HepG2 (cell line): ENCODE results near the gene MYO7A. TPM values are rescaled to one million over a fixed set of nuclear protein-coding genes. Genes with fewer than 3 reads are reported as not detected.

Experiments
- ARNTL ChIP-seq: sonication (generic); formaldehyde crosslinking; IDR thresholded peaks from 2 replicates; pipeline ENCODE4 v1.4.0; 2020; ENCODE audit warnings: mild to moderate bottlenecking, missing genetic modification reagents
- CEBPG ChIP-seq: IDR thresholded peaks from 2 replicates; pipeline ENCODE4 v1.6.1; 2016
- IKZF5 ChIP-seq: IDR thresholded peaks from 2 replicates; pipeline ENCODE4 v1.6.1; 2018; ENCODE audit warnings: missing genetic modification reagents, mild to moderate bottlenecking, missing compliant biosample characterization
- MXD4 ChIP-seq: IDR thresholded peaks from 2 replicates; pipeline ENCODE4 v1.6.1; 2016; ENCODE audit warnings: mild to moderate bottlenecking, missing biosample characterization, missing genetic modification reagents
- MYC ChIP-seq: sonication (generic); formaldehyde crosslinking; IDR thresholded peaks from 2 replicates; pipeline ENCODE4 v1.9.0; 2021; ENCODE audit warnings: missing genetic modification reagents, borderline replicate concordance
- NR2C2 ChIP-seq: sonication (generic); formaldehyde crosslinking; IDR thresholded peaks from 2 replicates; pipeline ENCODE4 v1.4.0; 2020; ENCODE audit warnings: missing genetic modification reagents, mild to moderate bottlenecking, moderate library complexity, borderline replicate concordance
- RARA ChIP-seq: IDR thresholded peaks from 2 replicates; pipeline ENCODE4 v1.6.1; 2016; ENCODE audit warnings: missing genetic modification reagents, missing compliant biosample characterization
- RXRA ChIP-seq: sonication (generic); formaldehyde crosslinking; IDR thresholded peaks from 2 replicates; pipeline ENCODE4 v1.5.1; 2020; ENCODE audit warnings: missing genetic modification reagents
- SATB2 ChIP-seq: sonication (generic); formaldehyde crosslinking; IDR thresholded peaks from 2 replicates; pipeline ENCODE4 v1.5.0; 2020; ENCODE audit warnings: missing genetic modification reagents
- XBP1 ChIP-seq: sonication (generic); formaldehyde crosslinking; IDR thresholded peaks from 2 replicates; pipeline ENCODE4 v1.5.0; 2020; ENCODE audit warnings: missing genetic modification reagents
- ZNF143 ChIP-seq: sonication (generic); formaldehyde crosslinking; IDR thresholded peaks from 2 replicates; pipeline ENCODE4 v1.4.0; 2020; ENCODE audit warnings: missing genetic modification reagents
- ZNF20 ChIP-seq: sonication (generic); formaldehyde crosslinking; IDR thresholded peaks from 2 replicates; pipeline ENCODE4 v1.4.0; 2020; ENCODE audit warnings: mild to moderate bottlenecking, moderate library complexity, missing genetic modification reagents
- ZNF225 ChIP-seq: sonication (generic); formaldehyde crosslinking; IDR thresholded peaks from 2 replicates; pipeline ENCODE4 v1.4.0; 2020; ENCODE audit warnings: mild to moderate bottlenecking, missing genetic modification reagents
- ZNF510 ChIP-seq: sonication (generic); formaldehyde crosslinking; IDR thresholded peaks from 2 replicates; pipeline ENCODE4 v1.4.0; 2020; ENCODE audit warnings: low read depth, mild to moderate bottlenecking, missing genetic modification reagents
- ZNF678 ChIP-seq: sonication (generic); formaldehyde crosslinking; IDR thresholded peaks from 2 replicates; pipeline ENCODE4 v1.4.0; 2020; ENCODE audit warnings: mild to moderate bottlenecking, missing genetic modification reagents
- ZNF687 ChIP-seq: sonication (generic); formaldehyde crosslinking; IDR thresholded peaks from 2 replicates; pipeline ENCODE4 v1.5.1; 2020; ENCODE audit warnings: mild to moderate bottlenecking, missing genetic modification reagents, moderate library complexity
- ZNF891 ChIP-seq: sonication (generic); formaldehyde crosslinking; IDR thresholded peaks from 2 replicates; pipeline ENCODE4 v1.5.0; 2020; ENCODE audit warnings: mild to moderate bottlenecking, missing genetic modification reagents
- polyA plus RNA-seq, 8 experiments: library from polyadenylated mRNA; depleted of rRNA in 3 of 8; stranded (reverse) in 7 of 8; unstranded in 1 of 8; fragments of >200 nt; fragmentation: Illumina TruSeq in 4 of 8; extraction: Trizol in 4 of 8; gene quantifications; 2 replicates each; pipeline versions ENCODE4 v1.2.1 to v1.2.3, GENCODE V29; 2011 to 2016; ENCODE audit warnings: low read depth in 4 of 8, missing spikeins in 1 of 8, mixed read lengths in 1 of 8; ENCODE audit not compliant: insufficient read depth in 1 of 8
- total RNA-seq, 5 experiments: library from RNA; depleted of rRNA; stranded (reverse); fragments of >200 nt; fragmentation: Illumina TruSeq; extraction: Trizol; gene quantifications; 2 replicates each; pipeline ENCODE4 v1.2.3, GENCODE V29; 2016; ENCODE audit warnings: low read depth in 1 of 5
- TF ChIP-seq, protein P1 (sequence below): sonication (generic); formaldehyde crosslinking; IDR thresholded peaks from 2 replicates; pipeline ENCODE4 v1.4.0; 2020; ENCODE audit warnings: missing genetic modification reagents, borderline replicate concordance

Gene MYO7A
- total and polyA plus RNA-seq, 2 of the 13 experiments (the other 11 are each of a cell fraction or from before 2014, with no cell fraction given) = 7.5 to 10.0 TPM

- TF ChIP-seq ZNF687 (CRISPR knock-in tag) (peak; percentile 41; the same call in 1 of the 2 replicates), IKZF5 (CRISPR knock-in tag) (no peak), ZNF891 (CRISPR knock-in tag) (0 out of 2 replicates have a peak, but pooled peaks have one; percentile 0), XBP1 (no peak), RARA (CRISPR knock-in tag) (no peak), ARNTL (CRISPR knock-in tag) (no peak), ZNF510 (CRISPR knock-in tag) (no peak), RXRA (CRISPR knock-in tag) (peak; percentile 40; the same call in 1 of the 2 replicates), MYC (no peak), ZNF225 (CRISPR knock-in tag) (no peak), ZNF20 (CRISPR knock-in tag) (no peak), ZNF143 (CRISPR knock-in tag) (no peak), CEBPG (no peak), SATB2 (CRISPR knock-in tag) (no peak), MXD4 (CRISPR knock-in tag) (no peak), ZNF678 (no peak), NR2C2 (no peak)
- TF ChIP-seq, protein P1, sequence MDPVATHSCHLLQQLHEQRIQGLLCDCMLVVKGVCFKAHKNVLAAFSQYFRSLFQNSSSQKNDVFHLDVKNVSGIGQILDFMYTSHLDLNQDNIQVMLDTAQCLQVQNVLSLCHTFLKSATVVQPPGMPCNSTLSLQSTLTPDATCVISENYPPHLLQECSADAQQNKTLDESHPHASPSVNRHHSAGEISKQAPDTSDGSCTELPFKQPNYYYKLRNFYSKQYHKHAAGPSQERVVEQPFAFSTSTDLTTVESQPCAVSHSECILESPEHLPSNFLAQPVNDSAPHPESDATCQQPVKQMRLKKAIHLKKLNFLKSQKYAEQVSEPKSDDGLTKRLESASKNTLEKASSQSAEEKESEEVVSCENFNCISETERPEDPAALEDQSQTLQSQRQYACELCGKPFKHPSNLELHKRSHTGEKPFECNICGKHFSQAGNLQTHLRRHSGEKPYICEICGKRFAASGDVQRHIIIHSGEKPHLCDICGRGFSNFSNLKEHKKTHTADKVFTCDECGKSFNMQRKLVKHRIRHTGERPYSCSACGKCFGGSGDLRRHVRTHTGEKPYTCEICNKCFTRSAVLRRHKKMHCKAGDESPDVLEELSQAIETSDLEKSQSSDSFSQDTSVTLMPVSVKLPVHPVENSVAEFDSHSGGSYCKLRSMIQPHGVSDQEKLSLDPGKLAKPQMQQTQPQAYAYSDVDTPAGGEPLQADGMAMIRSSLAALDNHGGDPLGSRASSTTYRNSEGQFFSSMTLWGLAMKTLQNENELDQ = no peak
Measured at GRCh38 chr11:77081976-77082836, 45.8 kb upstream of the MYO7A start (continued).
